Endothelial cell (in vitro differentiated cells): Measurements from ENCODE around the gene PALMD. TPM values are rescaled to one million over a fixed set of nuclear protein-coding genes. Genes with fewer than 3 reads are reported as not detected.

ENCODE experiments used
- DNase-seq: peaks from one replicate; pipeline ENCODE4 v3.0.0; 2021; ENCODE audit warnings: low spot score
- H3K27ac Mint-ChIP-seq: one replicate; pipeline ENCODE4 v1.8.0; 2021; ENCODE audit warnings: mixed read lengths, inconsistent platforms; ENCODE audit not compliant: unreplicated experiment
- H3K27me3 Mint-ChIP-seq: one replicate; pipeline ENCODE4 v1.8.0; 2021; ENCODE audit warnings: mild to moderate bottlenecking, moderate library complexity, mixed read lengths, inconsistent platforms; ENCODE audit not compliant: unreplicated experiment
- H3K36me3 Mint-ChIP-seq: one replicate; pipeline ENCODE4 v1.8.0; 2021; ENCODE audit warnings: mild to moderate bottlenecking, low read depth, mixed read lengths, inconsistent platforms; ENCODE audit not compliant: unreplicated experiment
- H3K4me1 Mint-ChIP-seq: one replicate; pipeline ENCODE4 v1.8.0; 2021; ENCODE audit warnings: mild to moderate bottlenecking, mixed read lengths, inconsistent platforms; ENCODE audit not compliant: unreplicated experiment
- H3K4me3 Mint-ChIP-seq: one replicate; pipeline ENCODE4 v1.8.0; 2021; ENCODE audit warnings: mild to moderate bottlenecking, mixed read lengths, inconsistent platforms; ENCODE audit not compliant: unreplicated experiment
- H3K9me3 Mint-ChIP-seq: one replicate; pipeline ENCODE4 v1.8.0; 2021; ENCODE audit warnings: mixed read lengths, inconsistent platforms; ENCODE audit not compliant: unreplicated experiment
- CTCF ChIP-seq: fragments of 200-600 bp; sonication (generic); IDR thresholded peaks from one replicate; pipeline ENCODE4 v1.5.0; 2021; ENCODE audit warnings: antibody characterized with exemption; ENCODE audit not compliant: unreplicated experiment
- total RNA-seq: library from RNA; stranded (reverse); fragmentation: NEBNext Ultra II Directional; extraction: Animal tissue kit (Norgen Biotek cat#: 25700); gene quantifications from one replicate; pipeline ENCODE4 v1.2.1, GENCODE V29; 2021; ENCODE audit not compliant: unreplicated experiment

The PALMD gene
- total RNA-seq, 1 donor from 2014 or later, result 1.9 TPM

GRCh38 chr1:99725996-99726395 lies 80.1 kb downstream of the PALMD start:
- Mint-ChIP-seq H3K27me3 (peaks cover 2% of the 10 kb centered on the region), H3K27ac (peak overlapping the region; percentile 30), H3K36me3 (no peaks in the 10 kb centered on the region), H3K9me3 (no peaks in the 10 kb centered on the region), H3K4me3 (no peak overlapping the region), H3K4me1 (peaks cover 26% of the 10 kb centered on the region)
- no peak for TF ChIP-seq CTCF
- no peak for DNase-seq

- no peaks in the 10 kb centered on the region for H3K36me3 Mint-ChIP-seq
- DNase-seq, result no peak
- H3K27me3 Mint-ChIP-seq, result peaks cover 2% of the 10 kb centered on the region
- no peak overlapping the region for H3K4me3 Mint-ChIP-seq
- no peaks in the 10 kb centered on the region for H3K9me3 Mint-ChIP-seq
- H3K27ac Mint-ChIP-seq, result no peak overlapping the region
- TF ChIP-seq CTCF, result no peak
- H3K4me1 Mint-ChIP-seq, result peaks cover 26% of the 10 kb centered on the region
Measured at GRCh38 chr1:99726407-99726806, 80.5 kb downstream of the PALMD start.

- DNase-seq, result no peak
- H3K4me3 Mint-ChIP-seq, result no peak overlapping the region
- no peaks in the 10 kb centered on the region for H3K36me3 Mint-ChIP-seq
- H3K9me3 Mint-ChIP-seq, result no peaks in the 10 kb centered on the region
- H3K27me3 Mint-ChIP-seq, result peaks cover 2% of the 10 kb centered on the region
- H3K27ac Mint-ChIP-seq, result no peak overlapping the region
- TF ChIP-seq CTCF, result no peak
- peaks cover 26% of the 10 kb centered on the region for H3K4me1 Mint-ChIP-seq
Measured at GRCh38 chr1:99726818-99727217, 80.9 kb downstream of the PALMD start.

- no peak for TF ChIP-seq CTCF
- no peak for DNase-seq
- no peaks in the 10 kb centered on the region for H3K36me3 Mint-ChIP-seq
- no peak overlapping the region for H3K4me3 Mint-ChIP-seq
- peak overlapping the region; percentile 1 for H3K27ac Mint-ChIP-seq
- no peaks in the 10 kb centered on the region for H3K9me3 Mint-ChIP-seq
- H3K27me3 Mint-ChIP-seq, result peaks cover 2% of the 10 kb centered on the region
- H3K4me1 Mint-ChIP-seq, result peaks cover 26% of the 10 kb centered on the region
Measured at GRCh38 chr1:99727575-99728185, 81.8 kb downstream of the PALMD start.

- Mint-ChIP-seq H3K9me3 (no peaks in the 10 kb centered on the region), H3K27ac (peak overlapping the region; percentile 90), H3K27me3 (no peaks in the 10 kb centered on the region), H3K4me1 (peaks cover 26% of the 10 kb centered on the region), H3K4me3 (no peak overlapping the region), H3K36me3 (no peaks in the 10 kb centered on the region)
- DNase-seq, result peak; percentile 36
- TF ChIP-seq CTCF, result peak; percentile 90
Measured at GRCh38 chr1:99728494-99729235, 82.8 kb downstream of the PALMD start.
